ENCODE results near the gene ERCC1. TPM values are rescaled to one million over a fixed set of nuclear protein-coding genes. Genes with fewer than 3 reads are reported as not detected.
A peak's percentile ranks its signal among the peaks of the same experiment; 100 is the strongest.

ERCC1 gene
- total RNA-seq (10 to 100 TPM; 75.7 to 82.6 TPM), polyA plus RNA-seq (47.5 TPM)

DNA sequence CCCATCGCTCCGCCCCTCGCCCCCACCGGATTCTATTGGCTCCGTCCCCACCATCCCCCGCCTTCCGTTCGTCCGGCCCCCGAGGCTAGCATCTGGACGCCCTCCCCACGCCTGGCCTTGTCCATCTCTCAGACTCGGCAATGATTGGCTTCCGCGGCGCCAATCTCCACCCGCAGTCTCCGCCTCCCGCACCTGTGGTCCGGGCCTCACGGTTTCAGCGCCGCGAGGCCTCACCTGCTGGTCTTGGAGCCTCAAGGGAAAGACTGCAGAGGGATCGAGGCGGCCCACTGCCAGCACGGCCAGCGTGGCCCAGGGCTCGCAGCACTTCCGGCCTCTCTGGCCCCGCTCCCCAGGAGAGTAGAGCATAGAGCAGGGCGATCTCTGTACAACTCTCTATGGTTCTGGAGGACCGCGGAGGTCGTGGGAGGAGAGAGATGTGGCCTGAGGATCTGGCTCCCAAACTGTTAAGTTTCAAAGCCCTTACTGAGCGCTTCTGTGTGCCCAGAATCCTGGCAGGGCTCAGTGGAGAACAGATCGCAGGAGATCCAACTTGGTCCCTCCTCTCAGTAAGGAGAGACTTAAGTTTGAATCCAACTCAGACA, at the start of gene ERCC1:
TSS of gene ERCC1 (minus strand) at position 329 of the 602 bp plus-strand sequence. CDS start 543 bp downstream, outside the sequence.
- H3K27ac ChIP-seq (ENCODE audit: low read depth, low read length): peak within 1 kb of the TSS; percentile 79
- Mint-ChIP-seq H3K27me3 (peaks cover 0 to 2% of the 10 kb centered on the region in 2 donors), H3K36me3 (peaks cover 0 to 33% (median 0%) of the 10 kb centered on the region in 3 donors), H3K9me3 (no peaks in the 10 kb centered on the region), H3K4me1 (peaks cover 41 to 65% (median 46%) of the 10 kb centered on the region in 3 donors), H3K4me3 (peak within 1 kb of the TSS; percentile 85 to 99 (median 91)), H3K27ac (peak within 1 kb of the TSS; percentile 63 to 97 (median 92))
- H3K4me1 ChIP-seq (ENCODE audit: insufficient read depth, low read length): peaks cover 26% of the 10 kb centered on the region
- H3K27me3 ChIP-seq (ENCODE audit: insufficient read depth, low read length, poor library complexity, severe bottlenecking): no peaks in the 10 kb centered on the region
- H3K4me3 ChIP-seq (ENCODE audit: low read length): peak within 1 kb of the TSS; percentile 80
- peak in 3 of 5 donors; percentile 81 to 88 (median 86) for DNase-seq
- H3K9me3 ChIP-seq (ENCODE audit: low read length): no peaks in the 10 kb centered on the region
- peaks cover 8% of the 10 kb centered on the region for H3K36me3 ChIP-seq (ENCODE audit: insufficient read depth, low read length)
- CTCF ChIA-PET: interaction anchor here (1.0 to 9.1 kb wide), 4 partner anchors 15 to 62 kb away, joined by 3 to 75 read pairs (median 4); no protein-coding TSS in a partner anchor
- POLR2A ChIA-PET: interaction anchor here (0.8 to 1.3 kb wide), 3 partner anchors 16 to 218 kb away, joined by 3 to 5 read pairs (median 3); partner anchors contain the start of gene FOSB

- peaks cover 4 to 63% of the 10 kb centered on the region in 2 donors for H3K27me3 Mint-ChIP-seq
- Histone ChIP-seq H3K4me1 (ENCODE audit: insufficient read depth, low read length) (peaks cover 29% of the 10 kb centered on the region), H3K4me3 (ENCODE audit: low read length) (no peak overlapping the region), H3K27ac (ENCODE audit: low read depth, low read length) (no peak overlapping the region), H3K36me3 (ENCODE audit: insufficient read depth, low read length) (no peaks in the 10 kb centered on the region), H3K27me3 (ENCODE audit: insufficient read depth, low read length, poor library complexity, severe bottlenecking) (no peaks in the 10 kb centered on the region), H3K9me3 (ENCODE audit: low read length) (no peaks in the 10 kb centered on the region)
- POLR2A ChIA-PET: interaction anchor here (0.5 to 0.6 kb wide), 2 partner anchors 26 to 42 kb away, joined by 3 to 4 read pairs; no protein-coding TSS in a partner anchor
- H3K9me3 Mint-ChIP-seq: peaks cover 0 to 6% (median 0%) of the 10 kb centered on the region in 5 donors
- CTCF ChIA-PET: interaction anchor here (1.0 to 16.7 kb wide), 2 partner anchors 26 to 33 kb away, joined by 3 to 455 read pairs; no protein-coding TSS in a partner anchor
- no peak for DNase-seq
- H3K4me1 Mint-ChIP-seq: peaks cover 49 to 70% (median 51%) of the 10 kb centered on the region in 3 donors
- H3K36me3 Mint-ChIP-seq: peaks cover 5 to 44% (median 5%) of the 10 kb centered on the region in 3 donors
- H3K4me3 Mint-ChIP-seq: peak overlapping the region; percentile 9 to 73 (median 56)
- peak overlapping the region in 6 of 8 donors; percentile 56 to 99 (median 73) for H3K27ac Mint-ChIP-seq
These were observed 49.6 kb upstream of the ERCC1 start for GRCh38 chr19:45473367-45473681.

DNA sequence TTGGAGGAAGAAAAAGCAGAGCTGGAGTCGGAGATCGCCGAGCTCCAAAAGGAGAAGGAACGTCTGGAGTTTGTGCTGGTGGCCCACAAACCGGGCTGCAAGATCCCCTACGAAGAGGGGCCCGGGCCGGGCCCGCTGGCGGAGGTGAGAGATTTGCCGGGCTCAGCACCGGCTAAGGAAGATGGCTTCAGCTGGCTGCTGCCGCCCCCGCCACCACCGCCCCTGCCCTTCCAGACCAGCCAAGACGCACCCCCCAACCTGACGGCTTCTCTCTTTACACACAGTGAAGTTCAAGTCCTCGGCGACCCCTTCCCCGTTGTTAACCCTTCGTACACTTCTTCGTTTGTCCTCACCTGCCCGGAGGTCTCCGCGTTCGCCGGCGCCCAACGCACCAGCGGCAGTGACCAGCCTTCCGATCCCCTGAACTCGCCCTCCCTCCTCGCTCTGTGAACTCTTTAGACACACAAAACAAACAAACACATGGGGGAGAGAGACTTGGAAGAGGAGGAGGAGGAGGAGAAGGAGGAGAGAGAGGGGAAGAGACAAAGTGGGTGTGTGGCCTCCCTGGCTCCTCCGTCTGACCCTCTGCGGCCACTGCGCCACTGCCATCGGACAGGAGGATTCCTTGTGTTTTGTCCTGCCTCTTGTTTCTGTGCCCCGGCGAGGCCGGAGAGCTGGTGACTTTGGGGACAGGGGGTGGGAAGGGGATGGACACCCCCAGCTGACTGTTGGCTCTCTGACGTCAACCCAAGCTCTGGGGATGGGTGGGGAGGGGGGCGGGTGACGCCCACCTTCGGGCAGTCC, 49.0 kb upstream of the ERCC1 start:
- Histone ChIP-seq H3K4me3 (ENCODE audit: low read length) (no peak overlapping the region), H3K4me1 (ENCODE audit: insufficient read depth, low read length) (peaks cover 24% of the 10 kb centered on the region), H3K27me3 (ENCODE audit: insufficient read depth, low read length, poor library complexity, severe bottlenecking) (no peaks in the 10 kb centered on the region), H3K36me3 (ENCODE audit: insufficient read depth, low read length) (no peaks in the 10 kb centered on the region), H3K9me3 (ENCODE audit: low read length) (no peaks in the 10 kb centered on the region), H3K27ac (ENCODE audit: low read depth, low read length) (no peak overlapping the region)
- Mint-ChIP-seq H3K36me3 (peaks cover 5 to 49% (median 5%) of the 10 kb centered on the region in 3 donors), H3K4me1 (peaks cover 44 to 70% (median 49%) of the 10 kb centered on the region in 3 donors), H3K4me3 (peak overlapping the region; percentile 56 to 95 (median 72)), H3K27ac (peak overlapping the region in 7 of 8 donors; percentile 61 to 99 (median 79)), H3K9me3 (peaks cover 0 to 9% (median 3%) of the 10 kb centered on the region in 5 donors), H3K27me3 (peaks cover 4 to 68% of the 10 kb centered on the region in 2 donors)
- DNase-seq: peak in 4 of 5 donors; percentile 26 to 82 (median 72)
- POLR2A ChIA-PET: interaction anchor here (0.6 kb wide), 1 partner anchor 27 kb away, joined by 4 read pairs; no protein-coding TSS in a partner anchor
- CTCF ChIA-PET: interaction anchor here (1.0 to 16.7 kb wide), 3 partner anchors 12 to 33 kb away, joined by 3 to 455 read pairs (median 4); no protein-coding TSS in a partner anchor

DNA sequence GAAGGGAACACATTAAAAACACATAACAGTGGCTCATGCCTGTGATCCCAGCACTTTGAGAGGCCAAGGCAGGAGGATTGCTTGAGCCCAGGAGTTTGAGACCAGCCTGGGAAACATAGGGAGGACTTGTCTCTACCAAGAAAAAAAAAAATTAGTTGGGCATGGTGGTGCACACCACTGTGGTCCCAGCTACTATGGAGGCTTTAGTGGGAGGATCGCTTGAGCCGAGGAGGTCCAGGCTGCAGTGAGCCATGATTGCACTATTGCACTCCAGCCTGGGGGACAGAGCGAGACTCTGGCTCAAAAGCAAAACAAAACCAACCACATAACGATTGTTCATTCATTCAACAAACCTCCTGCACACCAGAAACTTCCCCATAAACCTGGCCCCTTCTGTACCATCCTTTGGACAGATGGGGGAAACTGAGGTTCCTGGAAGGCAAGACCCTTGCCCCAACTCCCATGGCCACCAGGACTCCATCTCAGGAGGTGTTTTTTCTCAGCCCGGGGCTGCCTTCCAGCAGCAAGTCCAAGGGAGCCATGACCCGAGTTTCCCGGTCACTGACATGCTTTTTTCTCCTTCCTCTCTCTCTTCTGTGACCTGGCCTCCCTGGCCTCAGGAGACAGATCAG, 48.3 kb upstream of the ERCC1 start:
- peaks cover 23% of the 10 kb centered on the region for H3K4me1 ChIP-seq (ENCODE audit: insufficient read depth, low read length)
- H3K27ac ChIP-seq (ENCODE audit: low read depth, low read length): no peak overlapping the region
- peak overlapping the region in 7 of 8 donors; percentile 3 to 99 (median 98) for H3K27ac Mint-ChIP-seq
- H3K36me3 Mint-ChIP-seq: peaks cover 5 to 49% (median 5%) of the 10 kb centered on the region in 3 donors
- peaks cover 43 to 71% (median 45%) of the 10 kb centered on the region in 3 donors for H3K4me1 Mint-ChIP-seq
- no peaks in the 10 kb centered on the region for H3K9me3 ChIP-seq (ENCODE audit: low read length)
- peak overlapping the region; percentile 56 to 95 (median 86) for H3K4me3 Mint-ChIP-seq
- H3K4me3 ChIP-seq (ENCODE audit: low read length): no peak overlapping the region
- POLR2A ChIA-PET: interaction anchor here (1.4 kb wide), 1 partner anchor 33 kb away, joined by 3 read pairs; no protein-coding TSS in a partner anchor
- H3K27me3 ChIP-seq (ENCODE audit: insufficient read depth, low read length, poor library complexity, severe bottlenecking): no peaks in the 10 kb centered on the region
- H3K36me3 ChIP-seq (ENCODE audit: insufficient read depth, low read length): no peaks in the 10 kb centered on the region
- peaks cover 0 to 9% (median 3%) of the 10 kb centered on the region in 5 donors for H3K9me3 Mint-ChIP-seq
- CTCF ChIA-PET: interaction anchor here (1.5 to 16.7 kb wide), 2 partner anchors 13 to 32 kb away, joined by 4 to 455 read pairs; no protein-coding TSS in a partner anchor
- peaks cover 4 to 73% of the 10 kb centered on the region in 2 donors for H3K27me3 Mint-ChIP-seq
- DNase-seq: peak in 2 of 5 donors; percentile 57 to 58

GRCh38 chr19:45471111-45471930, 47.6 kb upstream of the ERCC1 start:
- no peak overlapping the region for H3K27ac ChIP-seq (ENCODE audit: low read depth, low read length)
- Mint-ChIP-seq H3K36me3 (peaks cover 5 to 49% (median 5%) of the 10 kb centered on the region in 3 donors), H3K4me3 (peak overlapping the region; percentile 93 to 99 (median 95)), H3K4me1 (peaks cover 40 to 68% (median 40%) of the 10 kb centered on the region in 3 donors), H3K27ac (peak overlapping the region; percentile 3 to 99 (median 98)), H3K27me3 (peaks cover 4 to 71% of the 10 kb centered on the region in 2 donors), H3K9me3 (peaks cover 0 to 9% (median 3%) of the 10 kb centered on the region in 5 donors)
- no peak overlapping the region for H3K4me3 ChIP-seq (ENCODE audit: low read length)
- DNase-seq: peak in 2 of 5 donors; percentile 55 to 63
- ChIA-PET CTCF (interaction anchor here (1.5 to 16.7 kb wide), 2 partner anchors 13 to 31 kb away, joined by 4 to 455 read pairs; no protein-coding TSS in a partner anchor), POLR2A (interaction anchor here (1.4 kb wide), 1 partner anchor 32 kb away, joined by 3 read pairs; no protein-coding TSS in a partner anchor)
- no peaks in the 10 kb centered on the region for H3K9me3 ChIP-seq (ENCODE audit: low read length)
- H3K4me1 ChIP-seq (ENCODE audit: insufficient read depth, low read length): peaks cover 23% of the 10 kb centered on the region
- no peaks in the 10 kb centered on the region for H3K27me3 ChIP-seq (ENCODE audit: insufficient read depth, low read length, poor library complexity, severe bottlenecking)
- H3K36me3 ChIP-seq (ENCODE audit: insufficient read depth, low read length): no peaks in the 10 kb centered on the region

GRCh38 chr19:45470762-45471081, 47.0 kb upstream of the ERCC1 start:
- no peaks in the 10 kb centered on the region for H3K36me3 ChIP-seq (ENCODE audit: insufficient read depth, low read length)
- H3K4me1 ChIP-seq (ENCODE audit: insufficient read depth, low read length): peaks cover 23% of the 10 kb centered on the region
- Mint-ChIP-seq H3K27me3 (peaks cover 4 to 68% of the 10 kb centered on the region in 2 donors), H3K27ac (peak overlapping the region; percentile 77 to 99 (median 99)), H3K4me3 (peak overlapping the region; percentile 93 to 99 (median 95)), H3K36me3 (peaks cover 5 to 49% (median 5%) of the 10 kb centered on the region in 3 donors), H3K9me3 (peaks cover 0 to 9% (median 3%) of the 10 kb centered on the region in 5 donors), H3K4me1 (peaks cover 37 to 65% (median 38%) of the 10 kb centered on the region in 3 donors)
- no peaks in the 10 kb centered on the region for H3K9me3 ChIP-seq (ENCODE audit: low read length)
- H3K27me3 ChIP-seq (ENCODE audit: insufficient read depth, low read length, poor library complexity, severe bottlenecking): no peaks in the 10 kb centered on the region
- no peak overlapping the region for H3K27ac ChIP-seq (ENCODE audit: low read depth, low read length)
- no peak overlapping the region for H3K4me3 ChIP-seq (ENCODE audit: low read length)
- CTCF ChIA-PET: interaction anchor here (16.7 kb wide), 1 partner anchor 31 kb away, joined by 455 read pairs; no protein-coding TSS in a partner anchor
- POLR2A ChIA-PET: interaction anchor here (1.4 kb wide), 1 partner anchor 31 kb away, joined by 3 read pairs; no protein-coding TSS in a partner anchor
- peak in 2 of 5 donors; percentile 20 to 57 for DNase-seq

Measured in CD8-positive, alpha-beta memory T cell (primary cell).